ENCODE results near the gene CNIH3.
"Not testable (repeated sequence)": the region's sequence is repeated elsewhere in the genome, so short reads cannot be mapped to it uniquely, and the experiment has no call there.

CNIH3 gene

DNA sequence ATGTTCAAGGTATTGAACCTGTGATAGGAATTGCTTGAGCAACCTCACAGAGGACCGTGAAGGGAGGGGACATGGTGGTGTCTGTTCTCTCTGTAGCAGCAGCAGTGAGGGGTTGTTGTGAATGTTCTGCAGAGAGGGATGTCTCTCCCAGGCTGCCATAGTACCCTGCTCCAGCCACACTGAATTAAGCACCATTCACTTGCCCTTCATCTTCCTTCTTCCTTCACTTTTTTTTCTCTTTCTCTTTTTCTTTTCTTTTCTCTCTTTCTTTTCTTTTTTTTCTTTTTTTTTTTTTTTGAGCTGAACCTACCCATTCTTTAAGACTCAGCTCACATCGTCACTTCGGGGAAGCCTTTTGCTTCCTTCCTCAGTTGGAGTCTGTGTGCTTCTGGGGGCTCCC, 89.5 kb downstream of the CNIH3 start:
- H2AFZ ChIP-seq (ENCODE audit: low read depth, low read length, severe bottlenecking), result no peak overlapping the region
- no peaks in the 10 kb centered on the region for H3K9me3 ChIP-seq (ENCODE audit: insufficient read depth, low read length)
- H3K9me2 ChIP-seq (replicated peaks; ENCODE audit: insufficient read depth, low read length), result no peaks in the 10 kb centered on the region
- H3K79me2 ChIP-seq (ENCODE audit: insufficient read depth, low read length), result no peaks in the 10 kb centered on the region
- H4K20me1 ChIP-seq (ENCODE audit: low read depth, low read length), result no peaks in the 10 kb centered on the region
- no peak overlapping the region for H3K4me3 ChIP-seq (ENCODE audit: insufficient read depth, low read length, poor library complexity, severe bottlenecking)
- no peaks in the 10 kb centered on the region for H3K36me3 ChIP-seq (ENCODE audit: low read length)
- no peak for TF ChIP-seq EZH2phosphoT487 (conservative IDR thresholded peaks at IDR 0.05; ENCODE audit: low read length)
- TF ChIP-seq, protein P1, sequence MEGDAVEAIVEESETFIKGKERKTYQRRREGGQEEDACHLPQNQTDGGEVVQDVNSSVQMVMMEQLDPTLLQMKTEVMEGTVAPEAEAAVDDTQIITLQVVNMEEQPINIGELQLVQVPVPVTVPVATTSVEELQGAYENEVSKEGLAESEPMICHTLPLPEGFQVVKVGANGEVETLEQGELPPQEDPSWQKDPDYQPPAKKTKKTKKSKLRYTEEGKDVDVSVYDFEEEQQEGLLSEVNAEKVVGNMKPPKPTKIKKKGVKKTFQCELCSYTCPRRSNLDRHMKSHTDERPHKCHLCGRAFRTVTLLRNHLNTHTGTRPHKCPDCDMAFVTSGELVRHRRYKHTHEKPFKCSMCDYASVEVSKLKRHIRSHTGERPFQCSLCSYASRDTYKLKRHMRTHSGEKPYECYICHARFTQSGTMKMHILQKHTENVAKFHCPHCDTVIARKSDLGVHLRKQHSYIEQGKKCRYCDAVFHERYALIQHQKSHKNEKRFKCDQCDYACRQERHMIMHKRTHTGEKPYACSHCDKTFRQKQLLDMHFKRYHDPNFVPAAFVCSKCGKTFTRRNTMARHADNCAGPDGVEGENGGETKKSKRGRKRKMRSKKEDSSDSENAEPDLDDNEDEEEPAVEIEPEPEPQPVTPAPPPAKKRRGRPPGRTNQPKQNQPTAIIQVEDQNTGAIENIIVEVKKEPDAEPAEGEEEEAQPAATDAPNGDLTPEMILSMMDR (IDR thresholded peaks at IDR 0.05; ENCODE audit: insufficient read depth, low read length, poor library complexity, severe bottlenecking), result no peak
- no peak overlapping the region for H3K9ac ChIP-seq (ENCODE audit: low read length)
- no peaks in the 10 kb centered on the region for H3F3A ChIP-seq (ENCODE audit: insufficient read depth)
- H3K4me2 ChIP-seq (ENCODE audit: low read depth, low read length, poor library complexity, severe bottlenecking), result no peak overlapping the region
- H3K27me3 ChIP-seq (ENCODE audit: low read length), result no peaks in the 10 kb centered on the region; the same call in 1 of the 2 replicates
- H3K27ac ChIP-seq (ENCODE audit: low read depth, low read length), result no peak overlapping the region

DNA sequence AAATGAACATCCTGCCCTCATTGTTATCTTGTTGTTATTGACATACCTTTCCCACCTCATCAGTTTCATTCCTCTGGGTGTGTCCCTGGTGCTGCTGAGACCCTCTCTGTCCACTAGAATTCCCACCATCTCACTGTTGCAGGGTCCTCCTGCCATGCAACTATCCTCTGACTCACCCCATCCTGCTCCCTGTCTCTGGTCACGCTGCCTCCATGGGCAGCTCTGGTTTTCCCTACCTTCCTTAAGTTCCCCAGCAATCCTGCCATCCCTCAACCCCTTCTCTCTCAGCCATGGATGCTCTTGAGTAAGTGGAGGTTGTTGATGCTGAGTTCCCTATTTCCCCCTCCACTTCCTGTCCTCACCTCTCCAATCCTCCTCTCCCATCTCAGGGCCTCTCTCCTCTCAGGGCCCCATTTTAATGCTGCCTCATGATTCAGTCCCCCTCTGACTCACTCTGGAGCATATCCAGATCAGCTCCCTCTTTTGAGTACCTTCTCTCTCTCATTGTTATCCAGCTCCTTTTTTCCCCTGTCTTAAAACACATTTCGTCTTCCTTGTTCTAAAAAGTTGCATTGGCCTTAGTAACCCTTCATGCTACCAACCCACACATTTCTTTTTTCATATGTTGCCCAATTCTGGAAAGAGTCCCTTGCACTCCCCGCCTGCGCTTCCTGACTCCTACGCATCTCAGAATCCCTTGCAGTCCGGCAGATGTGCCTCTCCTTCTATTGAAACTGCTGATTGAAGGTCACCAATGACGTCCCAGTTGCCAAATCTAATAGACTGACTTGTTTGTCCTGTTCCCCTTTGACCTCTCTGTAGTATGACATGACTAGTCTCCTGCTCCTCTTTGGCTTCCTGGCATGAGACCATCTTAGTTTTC, 92.0 kb downstream of the CNIH3 start:
- H3K9ac ChIP-seq (ENCODE audit: low read length), result no peak overlapping the region
- H3K9me2 ChIP-seq (replicated peaks; ENCODE audit: insufficient read depth, low read length), result no peaks in the 10 kb centered on the region
- no peaks in the 10 kb centered on the region for H3K9me3 ChIP-seq (ENCODE audit: insufficient read depth, low read length)
- no peaks in the 10 kb centered on the region for H3K36me3 ChIP-seq (ENCODE audit: low read length)
- no peaks in the 10 kb centered on the region; the same call in 1 of the 2 replicates for H3K27me3 ChIP-seq (ENCODE audit: low read length)
- H4K20me1 ChIP-seq (ENCODE audit: low read depth, low read length), result no peaks in the 10 kb centered on the region
- no peaks in the 10 kb centered on the region for H3K79me2 ChIP-seq (ENCODE audit: insufficient read depth, low read length)
- H3F3A ChIP-seq (ENCODE audit: insufficient read depth), result no peaks in the 10 kb centered on the region
- no peak overlapping the region for H3K4me2 ChIP-seq (ENCODE audit: low read depth, low read length, poor library complexity, severe bottlenecking)
- no peak for TF ChIP-seq EZH2phosphoT487 (conservative IDR thresholded peaks at IDR 0.05; ENCODE audit: low read length)
- TF ChIP-seq, protein P1 (IDR thresholded peaks at IDR 0.05; ENCODE audit: insufficient read depth, low read length, poor library complexity, severe bottlenecking), result no peak
- no peak overlapping the region for H3K4me3 ChIP-seq (ENCODE audit: insufficient read depth, low read length, poor library complexity, severe bottlenecking)
- H3K27ac ChIP-seq (ENCODE audit: low read depth, low read length), result no peak overlapping the region
- no peak overlapping the region for H2AFZ ChIP-seq (ENCODE audit: low read depth, low read length, severe bottlenecking)

DNA sequence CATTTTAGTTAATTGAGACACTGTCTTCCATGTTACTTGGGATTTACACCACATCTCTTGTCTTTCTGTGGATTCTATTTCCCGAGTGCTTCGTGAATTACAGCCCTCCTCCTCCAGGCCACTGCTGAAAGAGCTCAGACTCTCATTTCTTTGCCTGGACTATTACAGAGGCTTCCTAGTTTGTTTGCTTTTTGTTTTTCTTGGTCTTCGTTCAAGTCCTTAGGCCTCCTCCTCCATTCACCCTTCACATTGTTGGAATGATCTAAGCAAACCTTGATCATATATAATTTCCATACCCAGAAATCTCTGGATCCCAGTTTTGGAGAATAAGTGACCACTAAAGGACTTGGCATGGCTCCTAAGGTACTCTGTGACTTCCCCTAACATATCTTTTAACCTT, 94.1 kb downstream of the CNIH3 start:
- H3K9me3 ChIP-seq (ENCODE audit: insufficient read depth, low read length), result no peaks in the 10 kb centered on the region
- H3K27ac ChIP-seq (ENCODE audit: low read depth, low read length), result no peak overlapping the region
- H3K9ac ChIP-seq (ENCODE audit: low read length), result no peak overlapping the region
- no peak overlapping the region for H3K4me2 ChIP-seq (ENCODE audit: low read depth, low read length, poor library complexity, severe bottlenecking)
- H3K4me3 ChIP-seq (ENCODE audit: insufficient read depth, low read length, poor library complexity, severe bottlenecking), result no peak overlapping the region
- H3F3A ChIP-seq (ENCODE audit: insufficient read depth), result no peaks in the 10 kb centered on the region
- TF ChIP-seq, protein P1 (IDR thresholded peaks at IDR 0.05; ENCODE audit: insufficient read depth, low read length, poor library complexity, severe bottlenecking), result no peak
- no peak for TF ChIP-seq EZH2phosphoT487 (conservative IDR thresholded peaks at IDR 0.05; ENCODE audit: low read length)
- no peaks in the 10 kb centered on the region for H3K9me2 ChIP-seq (replicated peaks; ENCODE audit: insufficient read depth, low read length)
- H4K20me1 ChIP-seq (ENCODE audit: low read depth, low read length), result no peaks in the 10 kb centered on the region
- no peaks in the 10 kb centered on the region for H3K36me3 ChIP-seq (ENCODE audit: low read length)
- H3K79me2 ChIP-seq (ENCODE audit: insufficient read depth, low read length), result no peaks in the 10 kb centered on the region
- H3K27me3 ChIP-seq (ENCODE audit: low read length), result no peaks in the 10 kb centered on the region; the same call in 1 of the 2 replicates
- H2AFZ ChIP-seq (ENCODE audit: low read depth, low read length, severe bottlenecking), result no peak overlapping the region

DNA sequence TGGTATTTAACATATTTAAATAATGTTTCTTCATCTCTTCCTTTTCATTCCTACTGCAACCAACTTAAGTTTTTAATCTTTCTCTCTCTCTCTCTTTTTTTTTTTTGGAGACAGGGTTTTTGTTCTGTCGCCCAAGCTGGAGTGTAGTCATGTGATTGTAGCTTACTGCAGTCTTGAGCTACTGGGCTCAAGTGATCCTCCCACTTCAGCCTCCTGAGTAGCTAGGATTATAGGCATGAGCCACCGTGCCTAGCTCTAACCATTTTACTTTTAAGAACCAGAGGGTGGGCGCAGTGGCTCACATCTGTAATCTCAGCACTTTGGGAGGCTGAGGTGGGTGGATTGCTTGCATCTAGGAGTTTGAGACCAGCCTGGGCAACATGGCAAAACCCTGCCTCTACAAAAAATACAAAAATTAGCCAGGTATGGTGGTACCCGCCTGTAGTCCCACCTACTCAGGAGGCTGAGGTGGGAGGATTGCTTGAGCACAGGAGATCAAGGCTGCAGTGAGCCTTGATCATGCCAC, 95.2 kb downstream of the CNIH3 start:
- H3K27me3 ChIP-seq (ENCODE audit: low read length); H3K9ac ChIP-seq (ENCODE audit: low read length); H4K20me1 ChIP-seq (ENCODE audit: low read depth, low read length); H3K27ac ChIP-seq (ENCODE audit: low read depth, low read length); H3K9me2 ChIP-seq (replicated peaks; ENCODE audit: insufficient read depth, low read length); H3F3A ChIP-seq (ENCODE audit: insufficient read depth); H2AFZ ChIP-seq (ENCODE audit: low read depth, low read length, severe bottlenecking); H3K36me3 ChIP-seq (ENCODE audit: low read length); H3K79me2 ChIP-seq (ENCODE audit: insufficient read depth, low read length); H3K4me2 ChIP-seq (ENCODE audit: low read depth, low read length, poor library complexity, severe bottlenecking); H3K9me3 ChIP-seq (ENCODE audit: insufficient read depth, low read length); H3K4me3 ChIP-seq (ENCODE audit: insufficient read depth, low read length, poor library complexity, severe bottlenecking): not testable (repeated sequence)
